ENCODE measurements around the gene FMC1.

The FMC1 gene

GRCh38 chr7:139341058-139341775 is at the start of gene FMC1:
Gene FMC1, plus strand, starts transcription at chr7:139341337. Its CDS starts 48 bp downstream, at chr7:139341385.
- peak; percentile 19 for TF ChIP-seq CTCF (IDR thresholded peaks at IDR 0.05; ENCODE audit: low read depth, low read length, missing control alignments)
- peak; percentile 81 for DNase-seq (ENCODE audit: extremely low read depth, low read depth)
- peak within 1 kb of the TSS; percentile 92 for H3K4me3 ChIP-seq (replicated peaks; ENCODE audit: low read depth, low read length)

GRCh38 chr7:139292821-139293220 is 48.3 kb upstream of the FMC1 start:
- TF ChIP-seq CTCF (IDR thresholded peaks at IDR 0.05; ENCODE audit: low read depth, low read length, missing control alignments) = no peak
- no peak for DNase-seq (ENCODE audit: extremely low read depth, low read depth)
- no peak overlapping the region for H3K4me3 ChIP-seq (replicated peaks; ENCODE audit: low read depth, low read length)

- DNase-seq (ENCODE audit: extremely low read depth, low read depth) = no peak
- TF ChIP-seq CTCF (IDR thresholded peaks at IDR 0.05; ENCODE audit: low read depth, low read length, missing control alignments) = no peak
- H3K4me3 ChIP-seq (replicated peaks; ENCODE audit: low read depth, low read length) = no peak overlapping the region
These were observed 47.6 kb upstream of the FMC1 start for GRCh38 chr7:139293534-139293933.

GRCh38 chr7:139294241-139294640 is 46.9 kb upstream of the FMC1 start:
- TF ChIP-seq CTCF (IDR thresholded peaks at IDR 0.05; ENCODE audit: low read depth, low read length, missing control alignments) = no peak
- no peak overlapping the region for H3K4me3 ChIP-seq (replicated peaks; ENCODE audit: low read depth, low read length)
- DNase-seq (ENCODE audit: extremely low read depth, low read depth) = no peak

- no peak overlapping the region for H3K4me3 ChIP-seq (replicated peaks; ENCODE audit: low read depth, low read length)
- DNase-seq (ENCODE audit: extremely low read depth, low read depth) = no peak
- TF ChIP-seq CTCF (IDR thresholded peaks at IDR 0.05; ENCODE audit: low read depth, low read length, missing control alignments) = no peak
These were observed 46.1 kb upstream of the FMC1 start for GRCh38 chr7:139294951-139295575.

GRCh38 chr7:139297795-139298194 is 43.3 kb upstream of the FMC1 start:
- H3K4me3 ChIP-seq (replicated peaks; ENCODE audit: low read depth, low read length) = no peak overlapping the region
- no peak for TF ChIP-seq CTCF (IDR thresholded peaks at IDR 0.05; ENCODE audit: low read depth, low read length, missing control alignments)
- DNase-seq (ENCODE audit: extremely low read depth, low read depth) = no peak
